Nephron (organoid): ENCODE data around the gene DERA.

Experiments used
- H3K27ac Mint-ChIP-seq, 3 experiments: 2 replicates each; pipeline ENCODE4 v1.8.0; 2020; ENCODE audit warnings: mixed read lengths in 3 of 3, mild to moderate bottlenecking in 2 of 3, moderate library complexity in 1 of 3
- H3K27me3 Mint-ChIP-seq: 2 replicates; pipeline ENCODE4 v1.8.0; 2021; ENCODE audit warnings: low read depth, mild to moderate bottlenecking, moderate library complexity, mixed read lengths
- H3K36me3 Mint-ChIP-seq: 2 replicates; pipeline ENCODE4 v1.8.0; 2020; ENCODE audit warnings: low read depth, mixed read lengths
- H3K4me1 Mint-ChIP-seq: 2 replicates; pipeline ENCODE4 v1.8.0; 2020; ENCODE audit warnings: mixed read lengths
- H3K4me3 Mint-ChIP-seq, 3 experiments: 2 replicates each; pipeline ENCODE4 v1.8.0; 2020; ENCODE audit warnings: mild to moderate bottlenecking in 3 of 3, mixed read lengths in 3 of 3, moderate library complexity in 2 of 3
- H3K9me3 Mint-ChIP-seq: 2 replicates; pipeline ENCODE4 v1.8.0; 2020; ENCODE audit warnings: mixed read lengths
- CTCF ChIP-seq, 3 experiments: fragments of 200-600 bp; sonication (generic); IDR thresholded peaks; one replicate each; pipeline ENCODE4 v1.5.0; 2021; ENCODE audit warnings: antibody characterized with exemption in 3 of 3; ENCODE audit not compliant: unreplicated experiment in 3 of 3

Gene DERA

DNA sequence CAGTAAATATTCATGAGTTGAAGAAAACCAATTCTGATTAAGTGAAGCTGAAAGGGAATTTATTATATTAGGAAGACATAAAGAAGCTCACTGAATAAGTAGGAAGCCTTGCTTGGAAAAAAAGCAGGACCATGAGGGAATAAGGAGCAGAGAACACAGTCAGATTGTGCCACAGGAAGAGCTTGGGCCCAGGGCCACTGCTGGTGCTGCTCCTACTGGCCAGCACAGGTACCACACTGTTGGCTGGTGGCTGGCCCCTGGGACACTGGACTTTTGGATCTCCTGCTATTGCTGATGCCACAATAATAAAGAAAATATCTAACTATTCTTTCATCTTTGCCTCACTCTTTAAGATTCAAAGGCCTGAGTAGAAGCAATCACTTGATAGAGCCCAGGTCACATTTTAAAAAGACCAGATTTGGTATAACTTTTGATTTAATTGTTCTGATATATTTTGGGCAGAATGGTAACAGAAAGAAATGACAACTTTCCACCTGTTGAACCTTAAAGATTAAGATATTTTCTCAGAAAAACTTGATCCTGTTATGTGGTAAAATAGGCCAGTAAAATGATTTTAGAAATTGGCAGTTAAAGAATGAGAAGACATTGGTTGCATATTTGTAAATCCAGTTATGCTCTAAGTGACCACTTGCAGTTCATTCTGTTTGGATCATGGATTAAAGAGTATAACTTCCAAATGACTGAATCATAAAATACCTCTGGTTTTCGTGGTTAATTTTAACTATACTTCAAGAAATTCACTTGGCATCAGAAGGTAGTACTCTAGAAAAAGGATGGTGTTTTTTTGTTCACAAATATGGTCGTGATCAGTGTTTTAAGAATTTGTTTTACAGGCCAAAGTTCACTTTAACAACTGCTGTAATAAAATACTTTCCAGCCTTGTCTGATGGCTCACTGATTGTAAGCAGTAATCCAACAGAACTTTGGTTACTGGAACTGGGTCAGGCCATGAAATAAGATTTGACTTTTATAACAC, 68.3 kb downstream of the DERA start:
- H3K36me3 Mint-ChIP-seq: peaks cover 16% of the 10 kb centered on the region
- H3K27ac Mint-ChIP-seq: peak overlapping the region; percentile 85 to 93 (median 89)
- H3K4me3 Mint-ChIP-seq: peak overlapping the region in 1 of 3 experiments; percentile 4
- peaks cover 49% of the 10 kb centered on the region for H3K4me1 Mint-ChIP-seq
- no peaks in the 10 kb centered on the region for H3K9me3 Mint-ChIP-seq
- peak; percentile 36 to 43 (median 43) for TF ChIP-seq CTCF (IDR thresholded peaks at IDR 0.05; ENCODE audit: unreplicated experiment in 3 of 3)
- no peaks in the 10 kb centered on the region for H3K27me3 Mint-ChIP-seq

- Mint-ChIP-seq H3K9me3 (peaks cover 14% of the 10 kb centered on the region), H3K4me3 (no peak overlapping the region), H3K4me1 (peaks cover 50% of the 10 kb centered on the region), H3K27me3 (no peaks in the 10 kb centered on the region), H3K27ac (peak overlapping the region; percentile 2 to 33 (median 32)), H3K36me3 (peaks cover 34% of the 10 kb centered on the region)
- no peak for TF ChIP-seq CTCF (IDR thresholded peaks at IDR 0.05; ENCODE audit: unreplicated experiment in 3 of 3)
Measured at GRCh38 chr12:15982071-15982470, 70.9 kb downstream of the DERA start.

GRCh38 chr12:15982471-15982870, 71.3 kb downstream of the DERA start:
- Mint-ChIP-seq H3K36me3 (peaks cover 33% of the 10 kb centered on the region), H3K4me1 (peaks cover 50% of the 10 kb centered on the region), H3K27me3 (no peaks in the 10 kb centered on the region), H3K4me3 (no peak overlapping the region), H3K9me3 (peaks cover 16% of the 10 kb centered on the region), H3K27ac (peak overlapping the region; percentile 32 to 48 (median 33))
- peak; percentile 54 to 60 (median 59) for TF ChIP-seq CTCF (IDR thresholded peaks at IDR 0.05; ENCODE audit: unreplicated experiment in 3 of 3)

DNA sequence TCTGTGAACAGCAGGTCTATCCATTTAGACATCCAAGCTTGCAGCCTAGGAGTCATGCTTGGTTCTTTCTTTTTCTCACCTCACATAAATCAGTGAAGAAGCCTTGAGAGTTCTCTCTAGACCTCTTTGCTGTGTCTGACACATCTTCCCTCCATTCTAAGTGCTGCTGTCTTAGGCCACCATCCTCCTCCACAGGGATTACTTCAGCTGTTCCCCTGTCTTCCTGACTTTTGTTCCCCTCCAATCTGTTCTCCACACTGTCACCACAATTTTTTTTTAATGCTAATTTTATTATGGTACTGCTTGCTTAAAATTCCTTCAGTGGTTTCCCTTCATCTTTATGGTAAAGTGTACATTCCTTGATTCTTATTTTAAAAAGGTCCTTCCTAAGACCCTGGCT, 71.8 kb downstream of the DERA start:
- Mint-ChIP-seq H3K27ac (peak overlapping the region; percentile 32 to 48 (median 33)), H3K27me3 (no peaks in the 10 kb centered on the region), H3K4me3 (no peak overlapping the region), H3K36me3 (peaks cover 38% of the 10 kb centered on the region), H3K4me1 (peaks cover 45% of the 10 kb centered on the region), H3K9me3 (peaks cover 19% of the 10 kb centered on the region)
- TF ChIP-seq CTCF (IDR thresholded peaks at IDR 0.05; ENCODE audit: unreplicated experiment in 3 of 3): no peak

DNA sequence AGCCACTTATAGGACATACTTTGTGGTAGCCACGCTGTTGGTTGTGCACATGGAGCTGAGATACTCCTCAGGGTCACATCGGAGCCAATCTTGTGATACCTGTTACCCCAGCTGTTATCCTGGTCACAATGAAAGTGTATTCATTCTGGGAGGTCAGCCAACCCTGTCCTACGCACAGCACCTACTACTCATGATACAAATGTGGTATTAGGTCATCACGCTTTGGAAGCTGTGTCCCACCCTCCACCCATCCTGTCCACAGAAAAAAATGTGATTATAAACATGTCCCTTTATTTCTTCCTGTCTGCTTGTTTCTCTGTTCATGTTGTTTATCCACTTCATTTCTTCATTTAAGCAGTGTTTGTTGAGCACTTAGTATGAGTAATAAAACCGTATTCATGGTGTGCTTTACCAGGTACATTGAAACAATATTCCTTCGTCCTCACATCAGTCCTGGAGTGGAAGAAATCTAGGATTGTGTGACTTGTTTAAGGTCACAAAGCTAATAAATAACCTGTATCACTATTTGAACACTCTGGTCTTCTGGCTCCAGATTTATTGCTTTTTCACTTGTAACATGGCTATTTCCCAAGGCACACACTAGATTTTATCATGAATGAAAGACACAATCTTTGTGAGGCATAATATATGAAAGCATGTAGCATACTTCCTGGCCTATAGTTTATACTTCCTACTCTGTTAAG, 73.1 kb downstream of the DERA start:
- Mint-ChIP-seq H3K9me3 (peaks cover 19% of the 10 kb centered on the region), H3K4me3 (no peak overlapping the region), H3K36me3 (peaks cover 45% of the 10 kb centered on the region), H3K27me3 (no peaks in the 10 kb centered on the region), H3K4me1 (peaks cover 34% of the 10 kb centered on the region), H3K27ac (no peak overlapping the region)
- no peak for TF ChIP-seq CTCF (IDR thresholded peaks at IDR 0.05; ENCODE audit: unreplicated experiment in 3 of 3)
